HUDEP-2 (cell line): ENCODE data around the gene KCNK10.

Experiments
- DNase-seq, 76 experiments: peaks; one replicate each; lab custom pipeline; 2025; ENCODE audit not compliant: unreplicated experiment in 76 of 76; lab: John Stamatoyannopoulos, UW

KCNK10 gene

GRCh38 chr14:88140874-88141273 lies 182.2 kb downstream of the KCNK10 start:
- no peak for DNase-seq

- DNase-seq = no peak
These were observed 185.7 kb downstream of the KCNK10 start for GRCh38 chr14:88137327-88137726.
